CD4-positive, alpha-beta T cell treated with Interleukin-1 beta for 1 hour (primary cell): Measurements from ENCODE around the gene TMPRSS5.
"Not testable (repeated sequence)": the region's sequence is repeated elsewhere in the genome, so short reads cannot be mapped to it uniquely, and the experiment has no call there.

Source experiments
- DNase-seq, 2 donors: peaks; one replicate each; pipeline ENCODE4 v3.0.0-alpha.2; 2020 to 2022

Gene TMPRSS5

DNA sequence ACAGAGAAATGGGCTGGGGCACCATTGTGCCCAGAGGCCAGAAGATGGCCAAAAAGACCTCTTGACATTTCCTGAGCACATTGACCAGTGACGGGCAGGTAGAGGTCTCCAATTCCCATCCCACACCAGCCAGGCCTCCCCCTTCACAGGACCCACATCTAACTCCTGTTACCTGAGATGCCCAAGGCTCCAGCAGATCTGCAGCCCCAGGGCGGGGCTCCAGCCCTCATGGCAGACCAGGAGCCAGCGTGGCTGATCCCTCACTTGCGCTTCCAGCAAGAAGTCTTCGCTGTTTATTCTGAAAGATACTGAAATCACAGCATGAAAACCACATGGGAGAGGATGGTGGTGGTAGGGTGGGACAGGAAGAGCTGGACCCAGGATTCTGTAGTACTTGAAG, 9.0 kb downstream of the TMPRSS5 start:
- DNase-seq = no peak

DNA sequence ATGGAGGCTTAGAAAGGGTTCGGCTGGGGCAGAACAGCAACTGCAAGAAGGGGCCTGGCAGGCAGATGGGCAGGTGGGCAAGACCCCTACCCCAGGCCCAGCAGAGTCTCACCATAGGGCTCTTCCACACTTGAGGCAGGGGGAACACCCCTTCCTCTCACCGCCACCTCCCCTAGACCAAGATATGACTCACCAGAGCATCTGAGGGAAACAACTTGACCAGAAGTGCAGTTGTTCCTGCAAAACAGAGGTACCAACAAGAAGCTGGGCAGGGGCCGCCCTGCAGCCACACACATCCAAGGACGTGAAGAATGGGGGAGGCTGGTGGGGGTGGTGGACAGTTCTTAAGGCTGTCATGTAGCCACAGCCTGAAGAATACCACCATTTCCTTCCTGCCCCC, 10.9 kb downstream of the TMPRSS5 start:
- no peak for DNase-seq

DNA sequence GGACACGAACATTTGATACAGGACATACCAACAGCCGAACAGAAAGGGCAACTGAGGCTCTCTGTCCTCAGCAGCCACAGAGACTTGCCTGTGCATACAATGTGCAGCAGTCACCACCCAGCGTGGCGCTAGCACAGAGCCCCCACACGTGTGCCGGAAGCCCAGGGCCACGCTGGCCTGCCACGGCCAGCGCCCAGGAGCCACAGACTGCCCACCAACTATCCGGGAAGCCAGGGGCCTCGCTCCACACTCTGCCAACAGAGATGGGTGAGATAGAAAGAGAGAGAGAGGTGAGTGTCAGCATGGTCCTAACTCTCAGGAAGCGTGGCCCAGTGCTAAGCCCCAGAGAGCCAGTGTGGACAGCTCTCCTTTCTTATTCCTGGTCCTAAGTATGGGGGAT, 11.7 kb downstream of the TMPRSS5 start:
- no peak for DNase-seq

DNA sequence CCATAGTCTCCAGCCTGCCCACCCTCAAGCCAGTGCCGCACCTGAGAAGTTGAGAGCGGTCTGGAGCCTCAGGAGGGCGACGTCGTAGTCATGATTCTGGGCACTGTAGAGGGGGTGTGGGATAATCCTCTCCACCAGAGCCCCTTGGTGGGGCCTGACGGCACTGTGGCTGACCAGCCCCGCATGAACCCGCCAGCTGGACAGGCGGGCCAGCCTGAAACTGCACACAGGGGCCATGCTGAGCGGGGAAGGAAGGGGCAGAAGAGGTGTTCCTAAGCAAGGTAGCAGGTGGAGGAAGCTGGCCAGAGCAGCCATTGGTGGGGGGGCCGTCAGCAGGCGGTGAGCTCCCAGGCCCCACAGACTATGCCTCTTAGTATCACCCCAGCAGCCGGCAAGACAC, 13.1 kb downstream of the TMPRSS5 start:
- no peak for DNase-seq

GRCh38 chr11:113690619-113691569, 15.2 kb downstream of the TMPRSS5 start:
- DNase-seq = no peak

- no peak for DNase-seq
These were observed 16.1 kb downstream of the TMPRSS5 start for GRCh38 chr11:113689768-113690618.

- DNase-seq = no peak
These were observed 20.3 kb downstream of the TMPRSS5 start for GRCh38 chr11:113685654-113686359.

DNA sequence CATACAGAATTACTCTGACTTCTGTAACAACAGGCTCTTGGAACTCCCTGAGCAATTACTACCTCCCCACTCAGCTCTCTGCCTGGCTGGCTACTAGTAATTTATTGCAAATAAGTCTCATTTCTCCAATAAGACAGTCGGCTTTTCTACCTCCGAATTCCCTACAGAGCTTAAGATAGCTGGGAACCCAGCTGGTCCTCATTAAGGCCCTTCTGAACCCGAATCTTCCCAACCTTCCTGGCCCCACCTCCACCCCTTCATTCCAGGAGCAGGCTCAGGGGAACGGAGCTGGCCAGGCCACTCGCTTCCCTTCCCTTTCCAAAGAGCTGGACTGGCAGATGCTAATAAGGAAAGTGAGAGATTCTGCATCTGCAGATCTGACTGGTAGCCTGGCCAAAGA, 21.6 kb downstream of the TMPRSS5 start:
- DNase-seq = no peak

- no peak for DNase-seq
These were observed 22.5 kb downstream of the TMPRSS5 start for GRCh38 chr11:113683481-113684046.

DNA sequence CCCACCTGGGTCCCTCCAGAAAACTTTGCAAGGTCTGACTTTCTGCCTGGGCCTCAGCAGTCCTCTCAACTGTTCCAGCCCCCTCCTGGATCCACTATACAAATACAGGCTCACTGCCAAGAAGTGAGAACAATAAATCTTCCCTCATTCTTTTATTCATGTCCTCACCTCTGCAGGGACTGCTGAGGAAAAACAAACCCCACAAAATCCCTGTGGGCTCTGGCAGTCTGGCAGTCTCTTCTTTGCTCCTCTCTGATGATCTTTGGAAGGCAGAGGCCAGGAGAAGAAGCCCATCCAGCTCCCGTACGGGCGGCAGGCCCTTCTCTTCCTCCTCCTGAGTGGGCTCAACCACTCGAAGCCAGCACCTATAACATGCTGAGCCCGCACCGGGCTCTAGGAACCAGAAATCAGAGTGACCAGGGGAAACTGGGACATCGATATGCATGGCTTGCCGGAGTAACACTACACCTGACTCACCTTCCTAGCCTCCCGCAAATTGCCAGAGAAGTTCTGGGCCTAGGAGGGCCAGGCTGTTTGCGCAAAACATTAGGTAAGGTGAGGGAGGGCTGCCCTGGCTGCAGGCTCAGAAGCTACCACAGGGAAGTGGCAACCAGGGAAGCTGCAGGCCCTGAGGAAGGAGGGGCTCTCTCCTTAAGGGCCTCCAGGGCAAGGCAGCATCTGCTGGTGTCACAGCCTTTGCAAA, 24.2 kb downstream of the TMPRSS5 start:
- DNase-seq = no peak

DNA sequence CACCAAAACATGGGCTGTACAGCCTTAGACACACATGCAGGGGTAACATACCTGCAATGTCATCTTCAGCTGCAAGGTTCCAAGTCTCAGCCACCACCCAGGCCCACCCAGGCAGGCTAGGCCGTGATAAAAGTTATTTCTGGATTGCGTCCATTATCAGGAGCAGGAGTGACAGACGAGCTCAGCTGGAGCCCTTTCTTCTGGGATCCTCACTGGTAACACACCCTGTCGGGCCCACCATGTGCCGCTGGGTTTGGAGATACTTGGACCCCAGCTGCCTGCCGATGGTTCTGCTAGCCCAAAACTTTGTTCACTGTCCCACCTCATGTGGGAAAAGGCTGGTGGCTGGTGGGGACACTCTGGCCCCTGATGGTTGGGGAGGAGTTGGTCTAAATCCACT, 24.8 kb downstream of the TMPRSS5 start:
- no peak for DNase-seq

- DNase-seq = no peak
These were observed 28.4 kb downstream of the TMPRSS5 start for GRCh38 chr11:113677685-113678084.

DNA sequence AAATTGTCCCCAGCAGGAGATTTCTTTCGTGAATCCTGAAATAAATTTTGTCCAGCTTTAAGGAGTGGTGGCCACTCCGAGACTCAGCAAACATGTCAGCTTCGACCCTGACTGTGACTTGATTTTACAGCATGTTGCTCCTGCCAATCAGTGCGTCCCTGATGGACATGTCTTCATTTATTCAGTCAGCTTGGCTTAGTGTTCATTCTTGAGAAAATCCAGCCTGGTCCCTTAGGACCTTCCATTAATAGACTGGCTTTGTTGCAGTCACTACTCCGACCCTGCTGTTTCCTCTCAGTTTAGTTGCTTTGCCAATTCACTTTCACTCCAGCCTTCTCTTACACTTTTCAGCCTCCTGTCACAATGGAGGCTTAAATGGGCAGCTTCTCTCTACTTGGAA, 30.5 kb downstream of the TMPRSS5 start:
- no peak for DNase-seq

GRCh38 chr11:113675003-113675561, 31.0 kb downstream of the TMPRSS5 start:
- no peak for DNase-seq

DNA sequence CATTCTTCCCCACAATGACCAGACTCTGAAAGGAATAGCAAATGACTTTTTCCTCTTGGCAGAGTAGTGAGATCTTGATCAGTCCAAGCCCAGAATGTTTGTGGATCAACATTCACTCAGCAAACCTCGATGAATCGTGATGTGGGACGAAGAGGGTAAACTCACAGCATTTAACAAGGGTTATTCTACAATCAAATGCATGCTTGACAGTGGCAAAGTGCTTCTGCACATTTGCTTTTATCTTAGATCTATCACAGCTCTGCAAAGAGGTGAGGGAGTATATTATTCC, 31.8 kb downstream of the TMPRSS5 start:
- DNase-seq = no peak

DNA sequence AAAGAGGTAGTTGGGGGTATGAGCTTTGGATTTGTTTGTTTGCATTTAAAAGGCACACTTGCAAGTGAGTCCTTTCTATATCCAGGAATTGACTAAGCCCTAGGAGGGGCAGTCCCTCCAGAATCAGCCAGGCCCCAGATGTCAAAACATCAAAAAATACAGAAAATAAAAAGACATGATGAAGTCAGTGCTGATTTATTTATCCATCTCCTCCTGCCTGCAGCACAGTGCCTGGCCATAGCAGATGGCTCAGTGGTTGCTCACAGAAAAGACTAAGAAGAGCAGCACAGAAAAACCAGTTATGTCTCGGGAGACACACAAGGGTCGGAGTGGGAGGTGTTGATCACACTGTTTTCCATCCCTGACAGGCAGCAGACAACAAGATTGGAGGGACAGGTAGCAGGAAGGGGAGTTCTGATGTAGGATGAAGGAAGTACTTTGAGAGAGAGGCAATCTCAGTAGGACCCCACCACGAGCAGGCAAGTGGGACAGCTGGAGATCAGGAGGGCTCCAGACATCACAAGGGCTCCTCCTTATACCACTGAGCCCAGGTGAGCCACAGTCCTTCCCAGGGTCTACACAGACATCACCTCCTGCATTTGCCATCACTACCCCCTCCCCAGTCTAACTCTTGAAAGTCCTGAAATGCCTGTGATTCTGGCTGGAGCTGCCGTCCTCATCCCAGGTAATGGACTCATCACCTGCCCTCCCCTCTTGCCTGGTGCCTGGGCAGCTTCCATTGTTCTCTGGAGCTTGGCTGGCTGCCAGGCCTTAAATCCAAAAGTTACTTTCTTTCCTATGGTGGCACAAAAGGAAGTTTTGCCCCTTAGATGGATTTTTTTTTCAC, 32.3 kb downstream of the TMPRSS5 start:
- no peak for DNase-seq

DNA sequence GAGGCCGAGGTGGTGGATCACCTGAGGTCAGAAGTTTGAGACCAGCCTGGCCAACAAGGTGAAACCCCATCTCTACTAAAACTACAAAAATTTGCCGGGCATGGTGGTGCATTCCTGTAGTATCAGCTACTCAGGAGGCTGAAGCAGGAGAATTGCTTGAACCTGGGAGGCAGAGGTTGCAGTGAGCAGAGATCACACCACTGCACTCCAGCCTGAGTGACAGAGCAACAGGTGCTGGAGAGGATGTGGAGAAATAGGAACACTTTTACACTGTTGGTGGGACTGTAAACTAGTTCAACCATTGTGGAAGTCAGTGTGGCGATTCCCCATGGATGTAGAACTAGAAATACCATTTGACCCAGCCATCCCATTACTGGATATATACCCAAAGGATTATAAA, 34.2 kb downstream of the TMPRSS5 start:
- not testable (repeated sequence) for DNase-seq

DNA sequence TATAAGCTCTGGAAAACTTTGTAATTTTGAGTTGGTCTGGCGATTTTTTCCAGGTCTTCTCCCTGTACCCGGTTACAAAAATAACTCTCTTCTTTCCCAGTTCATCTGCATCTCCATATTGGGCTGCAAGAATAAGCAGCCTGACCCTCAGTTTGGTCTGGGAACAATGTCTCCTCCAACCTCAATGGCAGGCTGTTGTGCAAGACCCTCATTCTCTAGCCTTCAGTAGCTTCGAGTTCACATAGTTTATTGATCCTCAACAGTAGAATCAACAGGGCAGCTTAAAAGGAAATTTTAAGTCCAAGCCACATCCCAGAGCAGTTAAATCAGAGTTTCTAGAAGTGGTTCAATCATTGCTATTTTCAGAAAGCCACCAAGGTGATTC, 35.3 kb downstream of the TMPRSS5 start:
- DNase-seq = no peak

GRCh38 chr11:113670149-113670830, 35.8 kb downstream of the TMPRSS5 start:
- DNase-seq = no peak

DNA sequence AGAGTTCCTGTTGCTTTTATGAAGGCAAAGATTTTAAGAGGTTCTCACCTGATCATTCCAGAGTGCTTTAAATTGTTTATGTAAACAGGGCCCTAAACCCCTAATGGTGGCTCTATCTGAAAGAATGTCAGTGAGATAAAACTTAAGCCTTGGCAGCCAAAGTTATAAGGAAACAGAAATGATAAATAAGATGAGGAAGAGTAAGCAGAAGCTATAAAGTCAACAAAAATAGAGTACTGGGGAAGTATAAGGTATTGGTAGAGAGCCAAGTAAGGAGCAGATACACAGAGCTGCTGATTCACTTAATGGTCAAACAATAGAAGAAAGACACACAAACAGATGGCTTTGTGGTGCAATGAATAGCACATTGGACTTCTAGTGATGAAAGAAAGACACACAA, 37.9 kb downstream of the TMPRSS5 start:
- no peak for DNase-seq

- DNase-seq = no peak
These were observed 38.3 kb downstream of the TMPRSS5 start for GRCh38 chr11:113667801-113668200.
